OCI-LY7 (cell line): ENCODE data around the gene ZMAT3.

Experiments used
- CTCF ChIP-seq: fragments of 200-600 bp; sonication (generic); conservative IDR thresholded peaks from 2 replicates; pipeline ENCODE4 v1.5.1; 2014; ENCODE audit warnings: mild to moderate bottlenecking, antibody characterized with exemption, low read length, moderate library complexity, mixed read lengths
- EZH2phosphoT487 ChIP-seq: fragments of 200-600 bp; sonication (generic); IDR thresholded peaks from 2 replicates; pipeline ENCODE4 v1.6.1; 2018; ENCODE audit warnings: low read depth, borderline replicate concordance, mild to moderate bottlenecking, mixed run types, antibody characterized with exemption, low read length, moderate library complexity, mixed read lengths

DNA sequence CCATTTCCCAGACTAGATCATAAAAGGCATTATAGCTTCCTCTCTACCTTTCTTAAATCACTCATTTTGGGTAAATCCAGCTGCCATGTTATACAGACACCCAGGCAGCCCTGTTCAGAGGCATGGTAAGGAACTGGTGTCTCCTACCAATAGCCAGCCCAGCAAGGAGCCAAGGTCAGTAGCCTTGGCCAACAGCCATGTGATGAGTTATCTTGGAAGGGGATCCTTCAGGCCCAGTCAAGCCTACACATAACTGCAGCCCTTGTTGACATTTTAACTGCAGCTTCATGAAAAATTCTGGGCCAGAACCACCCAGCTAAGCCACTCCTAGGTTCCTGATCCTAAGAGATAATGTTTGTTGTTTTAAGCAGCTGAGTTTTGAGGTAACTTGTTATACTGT lies 29.0 kb upstream of the ZMAT3 start:
- no peak for TF ChIP-seq CTCF
- TF ChIP-seq EZH2phosphoT487 = no peak
